Measurements from ENCODE around the gene CCDC134. TPM values are rescaled to one million over a fixed set of nuclear protein-coding genes. Genes with fewer than 3 reads are reported as not detected.

CCDC134 gene
- polyA plus RNA-seq, 1 of the 3 experiments (the other 2 are of a cell fraction), result 2.0 TPM

DNA sequence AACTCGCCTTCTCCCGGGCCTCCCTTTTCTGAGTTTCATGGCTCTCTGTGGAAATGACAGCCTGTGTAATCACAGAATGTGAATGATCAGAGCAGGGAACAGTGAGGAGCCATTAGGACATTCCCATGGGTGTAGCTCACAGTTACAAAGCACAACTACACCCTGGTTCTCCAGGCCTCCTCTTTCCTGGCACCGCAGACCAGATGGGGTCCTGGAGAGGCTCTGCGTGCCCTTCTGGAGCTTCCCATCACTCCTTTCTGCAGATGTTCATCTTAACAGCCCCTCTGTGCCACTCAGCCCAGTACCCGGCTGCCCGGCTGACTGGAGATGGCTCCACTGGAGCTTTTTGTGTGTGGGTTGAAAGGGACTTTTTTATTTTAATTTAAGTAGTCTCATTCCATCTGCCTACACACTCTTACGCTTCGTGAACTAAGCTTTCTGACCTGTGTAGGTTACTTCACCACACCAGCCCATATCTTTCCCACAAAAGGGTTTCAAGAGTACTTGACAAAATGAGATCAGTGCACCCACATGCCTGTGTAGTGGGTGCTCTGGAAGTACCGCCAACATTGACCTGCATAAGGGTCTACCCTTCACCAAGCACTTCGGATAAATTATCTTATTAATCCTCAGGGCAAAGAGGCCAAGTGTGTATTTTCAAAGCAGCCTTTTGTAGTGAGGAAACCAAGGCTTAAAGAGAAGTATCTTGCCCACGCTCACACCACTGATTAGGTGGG is 62.2 kb downstream of the CCDC134 start:
- TF ChIP-seq ELF1 (IDR thresholded peaks at IDR 0.05) (no peak), POLR2AphosphoS5 (IDR thresholded peaks at IDR 0.05; ENCODE audit: low read depth, low read length) (no peak), FOXJ3 (CRISPR knock-in tag; IDR thresholded peaks at IDR 0.05) (no peak), YY1 (IDR thresholded peaks at IDR 0.05; ENCODE audit: low read depth) (no peak), RAD21 (IDR thresholded peaks at IDR 0.05; ENCODE audit: low read length) (no peak), SMC3 (IDR thresholded peaks at IDR 0.05; ENCODE audit: low read depth, low read length) (no peak)
- TF ChIP-seq, protein P1, sequence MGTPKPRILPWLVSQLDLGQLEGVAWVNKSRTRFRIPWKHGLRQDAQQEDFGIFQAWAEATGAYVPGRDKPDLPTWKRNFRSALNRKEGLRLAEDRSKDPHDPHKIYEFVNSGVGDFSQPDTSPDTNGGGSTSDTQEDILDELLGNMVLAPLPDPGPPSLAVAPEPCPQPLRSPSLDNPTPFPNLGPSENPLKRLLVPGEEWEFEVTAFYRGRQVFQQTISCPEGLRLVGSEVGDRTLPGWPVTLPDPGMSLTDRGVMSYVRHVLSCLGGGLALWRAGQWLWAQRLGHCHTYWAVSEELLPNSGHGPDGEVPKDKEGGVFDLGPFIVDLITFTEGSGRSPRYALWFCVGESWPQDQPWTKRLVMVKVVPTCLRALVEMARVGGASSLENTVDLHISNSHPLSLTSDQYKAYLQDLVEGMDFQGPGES (IDR thresholded peaks at IDR 0.05; ENCODE audit: low read depth, low read length), result no peak
- TF ChIP-seq, protein P2, sequence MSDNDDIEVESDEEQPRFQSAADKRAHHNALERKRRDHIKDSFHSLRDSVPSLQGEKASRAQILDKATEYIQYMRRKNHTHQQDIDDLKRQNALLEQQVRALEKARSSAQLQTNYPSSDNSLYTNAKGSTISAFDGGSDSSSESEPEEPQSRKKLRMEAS (IDR thresholded peaks at IDR 0.05; ENCODE audit: low read depth), result no peak
- TF ChIP-seq, protein P3, sequence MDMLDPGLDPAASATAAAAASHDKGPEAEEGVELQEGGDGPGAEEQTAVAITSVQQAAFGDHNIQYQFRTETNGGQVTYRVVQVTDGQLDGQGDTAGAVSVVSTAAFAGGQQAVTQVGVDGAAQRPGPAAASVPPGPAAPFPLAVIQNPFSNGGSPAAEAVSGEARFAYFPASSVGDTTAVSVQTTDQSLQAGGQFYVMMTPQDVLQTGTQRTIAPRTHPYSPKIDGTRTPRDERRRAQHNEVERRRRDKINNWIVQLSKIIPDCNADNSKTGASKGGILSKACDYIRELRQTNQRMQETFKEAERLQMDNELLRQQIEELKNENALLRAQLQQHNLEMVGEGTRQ (IDR thresholded peaks at IDR 0.05; ENCODE audit: borderline replicate concordance, low read depth, low read length), result no peak
- TF ChIP-seq, protein P4, sequence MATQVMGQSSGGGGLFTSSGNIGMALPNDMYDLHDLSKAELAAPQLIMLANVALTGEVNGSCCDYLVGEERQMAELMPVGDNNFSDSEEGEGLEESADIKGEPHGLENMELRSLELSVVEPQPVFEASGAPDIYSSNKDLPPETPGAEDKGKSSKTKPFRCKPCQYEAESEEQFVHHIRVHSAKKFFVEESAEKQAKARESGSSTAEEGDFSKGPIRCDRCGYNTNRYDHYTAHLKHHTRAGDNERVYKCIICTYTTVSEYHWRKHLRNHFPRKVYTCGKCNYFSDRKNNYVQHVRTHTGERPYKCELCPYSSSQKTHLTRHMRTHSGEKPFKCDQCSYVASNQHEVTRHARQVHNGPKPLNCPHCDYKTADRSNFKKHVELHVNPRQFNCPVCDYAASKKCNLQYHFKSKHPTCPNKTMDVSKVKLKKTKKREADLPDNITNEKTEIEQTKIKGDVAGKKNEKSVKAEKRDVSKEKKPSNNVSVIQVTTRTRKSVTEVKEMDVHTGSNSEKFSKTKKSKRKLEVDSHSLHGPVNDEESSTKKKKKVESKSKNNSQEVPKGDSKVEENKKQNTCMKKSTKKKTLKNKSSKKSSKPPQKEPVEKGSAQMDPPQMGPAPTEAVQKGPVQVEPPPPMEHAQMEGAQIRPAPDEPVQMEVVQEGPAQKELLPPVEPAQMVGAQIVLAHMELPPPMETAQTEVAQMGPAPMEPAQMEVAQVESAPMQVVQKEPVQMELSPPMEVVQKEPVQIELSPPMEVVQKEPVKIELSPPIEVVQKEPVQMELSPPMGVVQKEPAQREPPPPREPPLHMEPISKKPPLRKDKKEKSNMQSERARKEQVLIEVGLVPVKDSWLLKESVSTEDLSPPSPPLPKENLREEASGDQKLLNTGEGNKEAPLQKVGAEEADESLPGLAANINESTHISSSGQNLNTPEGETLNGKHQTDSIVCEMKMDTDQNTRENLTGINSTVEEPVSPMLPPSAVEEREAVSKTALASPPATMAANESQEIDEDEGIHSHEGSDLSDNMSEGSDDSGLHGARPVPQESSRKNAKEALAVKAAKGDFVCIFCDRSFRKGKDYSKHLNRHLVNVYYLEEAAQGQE (IDR thresholded peaks at IDR 0.05; ENCODE audit: low read depth, low read length), result no peak
- H3K4me1 ChIP-seq (ENCODE audit: control insufficient read depth in 1 of 2, insufficient read depth in 2 of 2, low read depth in 1 of 2, low read length in 1 of 2), result peaks cover 0 to 5% of the 10 kb centered on the region in 2 experiments; a peak in 1 of 4 replicates
- ChIA-PET CTCF (interaction anchor here (1.3 kb wide), 1 partner anchor 116 kb away, joined by 5 read pairs; no protein-coding TSS in a partner anchor), POLR2A (no interaction called here)
- no peaks in the 10 kb centered on the region for H4K20me1 ChIP-seq (ENCODE audit: insufficient read depth)
- H3K79me2 ChIP-seq (ENCODE audit: insufficient read depth), result peaks cover 3% of the 10 kb centered on the region; the same call in 1 of the 2 replicates
- H3K27me3 ChIP-seq (ENCODE audit: insufficient read depth), result no peaks in the 10 kb centered on the region
- H2AFZ ChIP-seq (ENCODE audit: low read depth), result no peak overlapping the region
- no peak overlapping the region for H3K4me2 ChIP-seq
- no peak overlapping the region for H3K9ac ChIP-seq
- DNase-seq, result no peak
- H3K9me3 ChIP-seq, result no peaks in the 10 kb centered on the region
- no peaks in the 10 kb centered on the region for H3F3A ChIP-seq (replicated peaks; ENCODE audit: insufficient read depth)
- no peak overlapping the region for H3K4me3 ChIP-seq (ENCODE audit: low read depth in 2 of 2, low read length in 1 of 2)
- H3K36me3 ChIP-seq (replicated peaks in 1 of 2; ENCODE audit: control insufficient read depth in 1 of 2, insufficient read depth in 2 of 2, low read length in 1 of 2), result no peaks in the 10 kb centered on the region
- H3K9me2 ChIP-seq, result no peaks in the 10 kb centered on the region
- WGBS (ENCODE audit: low lambda C conversion rate), result 98% methylated on average over 5 of the region's 11 CpGs
- no peak overlapping the region for H3K27ac ChIP-seq (ENCODE audit: low read depth in 2 of 2, low read length in 1 of 2)
